Cerebellar nuclear complex (tissue), 1 donor: ENCODE results near the gene SMU1.
"Not testable (repeated sequence)": the region's sequence is repeated elsewhere in the genome, so short reads cannot be mapped to it uniquely, and the experiment has no call there.

Source experiments
- DNase-seq, 2 experiments: peaks; one replicate each; lab custom pipeline; 2025; lab: John Stamatoyannopoulos, UW

The SMU1 gene

GRCh38 chr9:33013962-33014664 lies 62.4 kb downstream of the SMU1 start:
- no peak for DNase-seq

GRCh38 chr9:33012328-33013069 lies 64.0 kb downstream of the SMU1 start:
- no peak for DNase-seq

DNA sequence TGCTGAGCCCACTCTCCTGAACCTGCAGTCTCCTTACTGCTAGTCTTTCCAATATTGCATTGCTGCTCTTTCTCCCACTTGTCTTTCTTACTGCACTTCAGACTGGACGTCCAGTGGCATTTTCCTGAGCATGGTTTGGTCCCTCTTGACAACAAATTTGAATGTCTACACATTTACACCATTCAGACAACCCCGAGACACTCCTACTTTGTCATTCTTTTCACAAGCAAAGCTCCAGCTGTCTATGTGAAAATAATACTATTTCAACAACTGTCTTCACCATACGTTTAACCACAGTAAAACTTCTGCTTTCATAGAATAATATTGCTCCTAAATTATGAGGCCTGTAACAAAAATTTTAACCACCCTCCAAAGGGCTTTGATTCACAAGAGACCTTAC lies 64.6 kb downstream of the SMU1 start:
- DNase-seq: no peak

DNA sequence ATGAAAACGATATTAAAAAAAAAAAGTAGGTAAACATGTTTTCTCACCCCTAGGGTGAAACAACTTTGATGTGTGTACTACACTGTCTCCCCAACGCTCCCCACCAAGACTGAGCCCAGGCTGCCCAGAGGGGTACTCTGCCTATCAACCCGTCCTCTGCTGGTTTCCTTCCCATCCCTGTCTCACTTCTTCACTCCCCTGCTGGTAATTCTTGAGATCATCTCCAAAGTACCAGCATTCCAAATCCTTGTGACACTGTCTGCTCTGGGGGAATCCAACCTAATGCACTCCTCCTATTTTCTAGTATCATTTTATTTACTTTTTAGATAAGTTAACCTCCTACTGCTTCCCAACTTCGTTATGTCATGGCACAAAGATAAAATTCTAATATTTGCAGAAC lies 68.7 kb downstream of the SMU1 start:
- DNase-seq: no peak

DNA sequence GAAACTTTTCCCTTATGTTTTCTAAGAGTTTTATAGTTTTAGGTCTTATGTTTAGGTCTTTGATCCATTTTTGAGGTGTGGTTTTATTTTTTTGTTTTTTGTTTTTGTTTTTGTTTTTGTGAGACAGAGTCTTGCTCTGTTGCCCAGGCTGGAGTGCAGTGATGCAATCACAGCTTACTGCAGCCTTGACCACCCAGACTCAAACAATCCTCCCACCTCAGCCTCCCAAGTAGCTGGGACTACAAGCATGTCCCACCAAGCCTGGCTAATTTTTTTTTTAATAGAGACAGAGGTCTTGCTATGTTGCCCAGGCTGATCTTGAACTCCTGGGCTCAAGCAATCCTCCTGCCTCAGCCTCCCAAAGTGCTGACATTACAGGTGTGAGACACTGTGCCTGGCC lies 71.1 kb downstream of the SMU1 start:
- not testable (repeated sequence) for DNase-seq

DNA sequence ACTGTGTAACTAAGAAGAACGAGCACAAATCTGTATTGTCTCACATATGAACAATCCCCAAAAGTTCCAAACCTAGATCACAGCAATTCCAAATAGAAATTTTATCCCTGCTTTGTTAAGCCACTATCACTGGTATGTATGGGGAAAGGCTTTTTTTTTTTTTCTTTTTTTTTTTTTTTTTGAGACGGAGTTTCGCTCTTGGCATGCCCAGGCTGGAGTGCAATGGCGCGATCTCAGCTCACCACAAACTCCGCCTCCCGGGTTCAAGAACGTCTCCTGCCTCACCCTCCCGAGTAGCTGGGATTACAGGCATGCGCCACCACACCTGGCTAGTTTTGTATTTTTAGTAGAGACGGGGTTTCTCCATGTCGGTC lies 75.8 kb downstream of the SMU1 start:
- not testable (repeated sequence) for DNase-seq

- no peak for DNase-seq
Observed at GRCh38 chr9:32992595-32993238, 83.8 kb downstream of the SMU1 start.

GRCh38 chr9:32991897-32992594 lies 84.4 kb downstream of the SMU1 start:
- no peak for DNase-seq
